Measurements from ENCODE around the gene NPL.

DNA sequence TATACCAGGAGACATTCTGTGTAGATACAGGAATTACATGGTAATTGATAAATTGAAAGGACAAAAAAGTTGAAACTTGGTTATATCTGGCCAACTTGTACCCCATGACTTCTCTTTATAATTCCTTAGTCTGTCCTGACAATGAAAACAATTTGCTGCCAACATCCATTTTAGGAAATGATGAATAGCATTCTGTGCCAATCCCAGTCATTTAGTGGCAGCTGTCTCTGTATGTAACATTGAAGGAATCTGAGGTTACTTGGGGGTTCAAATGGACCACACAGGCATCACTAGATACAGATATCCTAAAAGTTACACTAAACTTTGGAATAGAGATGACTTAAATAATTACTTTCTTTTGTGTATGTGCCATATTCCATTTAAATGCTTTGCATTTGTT is 87.8 kb downstream of the NPL start:
- no peak for TF ChIP-seq POLR2A (IDR thresholded peaks at IDR 0.05)
- TF ChIP-seq CTCF (IDR thresholded peaks at IDR 0.05), result no peak
